ENCODE measurements around the gene SSH3. TPM values are rescaled to one million over a fixed set of nuclear protein-coding genes. Genes with fewer than 3 reads are reported as not detected.

The SSH3 gene
- total RNA-seq, 3 donors from 2014 or later (not counting 1 experiment from before 2014, with no cell fraction given): 34.3 to 42.7 (median 38.1) TPM

DNA sequence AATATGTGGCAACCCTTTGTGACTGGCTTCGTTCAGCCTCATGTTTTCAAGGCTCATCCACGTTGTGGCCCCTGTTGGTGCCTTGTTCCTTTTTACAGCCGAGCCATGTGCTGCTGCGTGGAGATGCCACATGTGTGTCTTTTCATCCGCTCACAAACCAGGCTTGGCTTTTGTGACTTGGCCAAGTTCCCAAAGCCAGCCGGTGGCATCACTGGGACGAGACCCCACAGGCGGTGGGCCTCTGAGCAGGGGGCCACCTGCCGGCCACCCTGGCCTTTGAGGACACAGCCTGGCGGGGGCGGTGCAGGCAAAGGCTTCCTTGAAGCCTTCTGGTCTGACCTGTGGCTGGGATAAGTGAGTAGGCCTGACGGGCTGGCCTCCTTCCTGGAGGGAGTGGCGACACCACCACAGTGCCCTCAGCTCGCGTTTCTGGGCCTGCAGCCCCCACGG, 26.5 kb upstream of the SSH3 start:
- H3K36me3 ChIP-seq (ENCODE audit: control insufficient read depth, insufficient read depth, low read length): peaks cover 73% of the 10 kb centered on the region
- 2% methylated on average over 16 of the region's 16 CpGs for WGBS (ENCODE audit: insufficient coverage)
- TF ChIP-seq, protein P1, sequence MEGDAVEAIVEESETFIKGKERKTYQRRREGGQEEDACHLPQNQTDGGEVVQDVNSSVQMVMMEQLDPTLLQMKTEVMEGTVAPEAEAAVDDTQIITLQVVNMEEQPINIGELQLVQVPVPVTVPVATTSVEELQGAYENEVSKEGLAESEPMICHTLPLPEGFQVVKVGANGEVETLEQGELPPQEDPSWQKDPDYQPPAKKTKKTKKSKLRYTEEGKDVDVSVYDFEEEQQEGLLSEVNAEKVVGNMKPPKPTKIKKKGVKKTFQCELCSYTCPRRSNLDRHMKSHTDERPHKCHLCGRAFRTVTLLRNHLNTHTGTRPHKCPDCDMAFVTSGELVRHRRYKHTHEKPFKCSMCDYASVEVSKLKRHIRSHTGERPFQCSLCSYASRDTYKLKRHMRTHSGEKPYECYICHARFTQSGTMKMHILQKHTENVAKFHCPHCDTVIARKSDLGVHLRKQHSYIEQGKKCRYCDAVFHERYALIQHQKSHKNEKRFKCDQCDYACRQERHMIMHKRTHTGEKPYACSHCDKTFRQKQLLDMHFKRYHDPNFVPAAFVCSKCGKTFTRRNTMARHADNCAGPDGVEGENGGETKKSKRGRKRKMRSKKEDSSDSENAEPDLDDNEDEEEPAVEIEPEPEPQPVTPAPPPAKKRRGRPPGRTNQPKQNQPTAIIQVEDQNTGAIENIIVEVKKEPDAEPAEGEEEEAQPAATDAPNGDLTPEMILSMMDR (IDR thresholded peaks at IDR 0.05): peak; percentile 22
- H3K4me1 ChIP-seq (ENCODE audit: control insufficient read depth, insufficient read depth, low read length): peaks cover 100% of the 10 kb centered on the region
- H3K27me3 ChIP-seq (ENCODE audit: control insufficient read depth, insufficient read depth, low read length): no peaks in the 10 kb centered on the region
- DNase-seq (peak in 1 of 2 donors; percentile 66), ATAC-seq (peak; percentile 27 to 57 (median 32))
- Mint-ChIP-seq H3K36me3 (no peaks in the 10 kb centered on the region), H3K9me3 (no peaks in the 10 kb centered on the region), H3K27me3 (ENCODE audit: low read depth in 2 of 2) (no peaks in the 10 kb centered on the region), H3K4me3 (peak overlapping the region; percentile 80), H3K4me1 (peaks cover 64 to 67% of the 10 kb centered on the region in 2 donors), H3K27ac (peak overlapping the region; percentile 96 to 97)
- intact Hi-C loops (cut with micrococcal nuclease): loop anchor here (1.0 kb wide), 3 partner anchors 9 to 40 kb away; no protein-coding TSS in a partner anchor
- peak overlapping the region; percentile 95 for H3K27ac ChIP-seq (ENCODE audit: low read length)
- H3K9me3 ChIP-seq (ENCODE audit: control insufficient read depth, insufficient read depth, low read length): no peaks in the 10 kb centered on the region
- peak overlapping the region; percentile 30 for H3K4me3 ChIP-seq (ENCODE audit: low read length)

DNA sequence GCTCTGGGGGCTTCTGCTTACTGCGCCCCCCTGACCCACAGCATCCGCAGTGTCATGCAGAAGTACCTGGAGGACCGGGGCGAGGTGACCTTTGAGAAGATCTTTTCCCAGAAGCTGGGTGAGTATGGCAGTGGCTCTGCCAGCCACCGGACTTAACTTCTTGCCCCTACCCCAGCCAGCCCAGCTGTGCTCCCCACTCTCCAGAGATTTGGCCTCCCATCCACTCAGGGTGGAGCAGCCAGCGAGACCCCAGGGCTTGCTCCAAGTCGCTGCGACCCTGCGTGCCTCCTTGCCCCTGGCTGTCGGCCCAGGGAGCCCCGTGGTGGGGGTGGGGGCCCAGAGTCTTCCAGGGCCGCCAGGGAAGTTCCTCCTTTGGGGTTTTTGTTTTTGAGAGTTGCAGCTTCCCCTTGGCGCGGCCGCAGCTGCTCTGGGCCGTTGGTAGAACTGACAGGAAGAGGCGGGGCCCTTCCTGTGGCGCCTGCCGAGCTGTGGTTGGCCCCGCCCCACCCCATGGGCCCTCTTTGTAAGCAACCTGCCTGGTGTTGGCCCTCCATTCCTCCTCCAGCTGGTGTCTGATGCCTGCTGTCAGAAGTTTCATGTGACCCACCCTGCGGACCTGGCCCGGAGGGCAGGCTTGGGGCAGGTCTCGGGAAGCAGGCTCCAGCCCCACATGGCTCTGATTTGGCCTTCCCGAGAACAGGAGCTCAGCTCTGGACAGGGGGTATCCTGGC, 25.9 kb upstream of the SSH3 start:
- Histone ChIP-seq H3K4me1 (ENCODE audit: control insufficient read depth, insufficient read depth, low read length) (peaks cover 100% of the 10 kb centered on the region), H3K27me3 (ENCODE audit: control insufficient read depth, insufficient read depth, low read length) (no peaks in the 10 kb centered on the region), H3K9me3 (ENCODE audit: control insufficient read depth, insufficient read depth, low read length) (no peaks in the 10 kb centered on the region), H3K4me3 (ENCODE audit: low read length) (peak overlapping the region; percentile 37), H3K27ac (ENCODE audit: low read length) (peak overlapping the region; percentile 95), H3K36me3 (ENCODE audit: control insufficient read depth, insufficient read depth, low read length) (peaks cover 74% of the 10 kb centered on the region)
- Mint-ChIP-seq H3K36me3 (no peaks in the 10 kb centered on the region), H3K4me1 (peaks cover 58 to 65% of the 10 kb centered on the region in 2 donors), H3K27me3 (ENCODE audit: low read depth in 2 of 2) (no peaks in the 10 kb centered on the region), H3K27ac (peak overlapping the region; percentile 96 to 97), H3K4me3 (peak overlapping the region; percentile 80), H3K9me3 (no peaks in the 10 kb centered on the region)
- TF ChIP-seq, protein P1 (IDR thresholded peaks at IDR 0.05): no peak
- DNase-seq (peak; percentile 84 to 97), ATAC-seq (peak; percentile 90 to 95 (median 91))
- intact Hi-C loops (cut with micrococcal nuclease): loop anchor here (1.0 kb wide), 3 partner anchors 9 to 40 kb away; no protein-coding TSS in a partner anchor
- WGBS (ENCODE audit: insufficient coverage): under 1% methylated on average over 24 of the region's 24 CpGs

DNA sequence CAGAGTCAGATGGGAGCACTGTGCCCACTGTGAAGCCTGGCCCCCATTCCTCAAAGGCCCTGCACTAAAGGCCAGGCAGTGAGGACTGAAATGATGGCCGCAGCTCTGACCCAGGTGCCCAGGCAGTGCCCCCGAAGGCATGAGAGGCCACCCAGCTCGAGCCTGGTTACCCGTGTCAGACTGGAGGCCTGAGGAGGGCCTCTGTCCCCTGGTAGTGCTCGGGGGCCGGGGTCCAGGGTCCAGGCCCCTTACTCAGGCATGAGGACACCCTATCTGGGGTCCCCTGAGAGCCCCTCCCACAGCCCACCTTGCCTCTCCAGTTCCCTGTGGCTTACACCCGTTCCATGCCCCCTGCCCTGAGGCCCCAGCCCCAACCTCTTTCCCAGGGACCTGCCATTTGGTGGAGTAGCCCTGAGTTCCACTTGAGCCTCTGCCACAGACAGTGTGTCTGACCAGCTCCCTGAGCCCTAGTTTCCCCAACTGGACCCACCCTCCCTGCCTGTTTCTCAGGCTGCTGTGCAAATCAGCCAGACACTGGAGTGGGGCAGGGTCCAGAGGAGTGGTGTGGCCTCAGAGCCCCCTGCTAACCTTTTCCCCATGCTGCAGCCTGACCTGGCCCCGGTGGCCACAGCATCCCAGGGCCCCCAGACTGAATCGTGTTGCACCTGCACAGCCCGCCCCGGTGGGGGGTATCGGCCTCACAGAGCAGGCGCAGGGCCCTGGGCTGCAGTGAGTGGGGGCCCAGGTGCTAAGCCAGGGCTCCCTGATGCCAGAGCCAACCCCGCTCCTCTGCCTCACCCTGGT, 25.0 kb upstream of the SSH3 start:
- ATAC-seq (no peak), DNase-seq (no peak)
- Histone ChIP-seq H3K36me3 (ENCODE audit: control insufficient read depth, insufficient read depth, low read length) (peaks cover 75% of the 10 kb centered on the region), H3K4me1 (ENCODE audit: control insufficient read depth, insufficient read depth, low read length) (peaks cover 100% of the 10 kb centered on the region), H3K4me3 (ENCODE audit: low read length) (peak overlapping the region; percentile 37), H3K9me3 (ENCODE audit: control insufficient read depth, insufficient read depth, low read length) (no peaks in the 10 kb centered on the region), H3K27me3 (ENCODE audit: control insufficient read depth, insufficient read depth, low read length) (no peaks in the 10 kb centered on the region), H3K27ac (ENCODE audit: low read length) (peak overlapping the region; percentile 95)
- intact Hi-C loops (cut with micrococcal nuclease): no loop called here
- Mint-ChIP-seq H3K4me3 (peak overlapping the region; percentile 80), H3K27ac (peak overlapping the region; percentile 96 to 97), H3K9me3 (no peaks in the 10 kb centered on the region), H3K4me1 (peaks cover 50 to 59% of the 10 kb centered on the region in 2 donors), H3K36me3 (no peaks in the 10 kb centered on the region), H3K27me3 (ENCODE audit: low read depth in 2 of 2) (no peaks in the 10 kb centered on the region)
- 54% methylated on average over 14 of the region's 14 CpGs for WGBS (ENCODE audit: insufficient coverage)
- TF ChIP-seq, protein P1 (IDR thresholded peaks at IDR 0.05): no peak
